CD4-positive, CD25-positive, alpha-beta regulatory T cell (primary cell): ENCODE data around the gene IL6R. TPM values are rescaled to one million over a fixed set of nuclear protein-coding genes. Genes with fewer than 3 reads are reported as not detected.
A peak's percentile ranks its signal among the peaks of the same experiment; 100 is the strongest.

Source experiments
- ATAC-seq, 2 donors: fragments of 150-1000 bp; cut with Tn5 transposase; one replicate each; pipeline ENCODE4 v1.10.0; 2021; ENCODE audit warnings: low read depth in 2 of 2, moderate number of reproducible peaks in 2 of 2, moderate library complexity in 1 of 2
- DNase-seq, 3 donors: peaks; one replicate each; pipeline versions ENCODE4 v3.0.0 to v3.0.0-alpha.2; 2012 to 2022; ENCODE audit warnings: mixed read lengths in 1 of 3
- H3K27ac ChIP-seq: one replicate; pipeline ENCODE4 v1.7.0; 2013; ENCODE audit warnings: mild to moderate bottlenecking, low read length; ENCODE audit not compliant: insufficient read depth, poor library complexity, severe bottlenecking
- H3K27me3 ChIP-seq: one replicate; pipeline ENCODE4 v1.7.0; 2013; ENCODE audit warnings: low read length; ENCODE audit not compliant: control insufficient read depth, insufficient read depth
- H3K36me3 ChIP-seq: one replicate; pipeline ENCODE4 v1.7.0; 2013; ENCODE audit warnings: mild to moderate bottlenecking, low read length, moderate library complexity; ENCODE audit not compliant: control insufficient read depth, insufficient read depth
- H3K4me1 ChIP-seq: 2 replicates; pipeline ENCODE4 v1.7.0; 2013; ENCODE audit warnings: mild to moderate bottlenecking, low read length; ENCODE audit not compliant: insufficient read depth, control insufficient read depth, poor library complexity, severe bottlenecking
- H3K4me3 ChIP-seq: one replicate; pipeline ENCODE4 v1.7.0; 2013; ENCODE audit warnings: low read depth, mild to moderate bottlenecking, low read length, moderate library complexity
- H3K9me3 ChIP-seq, 2 experiments: 1 replicate in 1 of 2; 2 replicates in 1 of 2; pipeline ENCODE4 v1.7.0; 2013; ENCODE audit warnings: low read length in 2 of 2, mild to moderate bottlenecking in 1 of 2, moderate library complexity in 1 of 2; ENCODE audit not compliant: control insufficient read depth in 2 of 2
- H3K27ac Mint-ChIP-seq, 3 donors: one replicate each; pipeline ENCODE4 v1.8.0; 2020 to 2022; ENCODE audit warnings: mild to moderate bottlenecking in 3 of 3, mixed read lengths in 3 of 3, moderate library complexity in 2 of 3
- H3K27me3 Mint-ChIP-seq: one replicate; pipeline ENCODE4 v1.8.0; 2022; ENCODE audit warnings: mild to moderate bottlenecking, mixed read lengths
- H3K36me3 Mint-ChIP-seq: one replicate; pipeline ENCODE4 v1.8.0; 2020; ENCODE audit warnings: mixed read lengths
- H3K4me1 Mint-ChIP-seq, 4 donors: one replicate each; pipeline ENCODE4 v1.8.0; 2020 to 2022; ENCODE audit warnings: mixed read lengths in 4 of 4, mild to moderate bottlenecking in 1 of 4
- H3K4me3 Mint-ChIP-seq, 4 donors: one replicate each; pipeline ENCODE4 v1.8.0; 2020 to 2022; ENCODE audit warnings: mild to moderate bottlenecking in 4 of 4, mixed read lengths in 4 of 4, moderate library complexity in 3 of 4
- H3K9me3 Mint-ChIP-seq, 7 donors: one replicate each; pipeline ENCODE4 v1.8.0; 2020 to 2022; ENCODE audit warnings: mixed read lengths in 7 of 7, mild to moderate bottlenecking in 3 of 7, moderate library complexity in 2 of 7
- polyA plus RNA-seq, 4 donors: library from polyadenylated mRNA; unstranded; fragments of 300-500 nt; fragmentation: Illumina TruSeq; gene quantifications; one replicate each; pipeline ENCODE4 v1.2.3, GENCODE V29; 2021
- total RNA-seq: library from RNA; stranded (reverse); gene quantifications from one replicate; pipeline ENCODE4 v1.2.3, GENCODE V29; 2022

IL6R gene
- total and polyA plus RNA-seq, 5 donors from 2014 or later = 54.5 to 135 (median 67.5) TPM

GRCh38 chr1:154407198-154408091 is 2.3 kb downstream of the IL6R start:
- peak; percentile 19 to 39 for ATAC-seq
- Mint-ChIP-seq H3K27me3 (no peaks in the 10 kb centered on the region), H3K4me3 (peak overlapping the region; percentile 95 to 99 (median 98)), H3K27ac (peak overlapping the region; percentile 84 to 98 (median 96)), H3K36me3 (peaks cover 14% of the 10 kb centered on the region), H3K4me1 (peaks cover 14 to 81% (median 52%) of the 10 kb centered on the region in 4 donors), H3K9me3 (no peaks in the 10 kb centered on the region)
- H3K36me3 ChIP-seq = peaks cover 4% of the 10 kb centered on the region
- H3K4me1 ChIP-seq = peaks cover 85% of the 10 kb centered on the region
- H3K27me3 ChIP-seq = no peaks in the 10 kb centered on the region
- no peaks in the 10 kb centered on the region for H3K9me3 ChIP-seq
- DNase-seq = peak in 2 of 3 donors; percentile 45 to 71
- peak overlapping the region; percentile 93 for H3K4me3 ChIP-seq
- peak overlapping the region; percentile 87 for H3K27ac ChIP-seq

- Histone ChIP-seq H3K4me3 (peak overlapping the region; percentile 93), H3K27me3 (no peaks in the 10 kb centered on the region), H3K9me3 (no peaks in the 10 kb centered on the region), H3K27ac (peak overlapping the region; percentile 87), H3K4me1 (peaks cover 85% of the 10 kb centered on the region), H3K36me3 (peaks cover 6% of the 10 kb centered on the region)
- H3K4me3 Mint-ChIP-seq = peak overlapping the region; percentile 95 to 99 (median 98)
- no peaks in the 10 kb centered on the region for H3K9me3 Mint-ChIP-seq
- peaks cover 14% of the 10 kb centered on the region for H3K36me3 Mint-ChIP-seq
- H3K4me1 Mint-ChIP-seq = peaks cover 15 to 81% (median 49%) of the 10 kb centered on the region in 4 donors
- no peaks in the 10 kb centered on the region for H3K27me3 Mint-ChIP-seq
- DNase-seq = peak in 1 of 3 donors; percentile 41
- H3K27ac Mint-ChIP-seq = peak overlapping the region; percentile 84 to 98 (median 96)
- no peak for ATAC-seq
These were observed 3.1 kb downstream of the IL6R start for GRCh38 chr1:154408174-154408777.

DNA sequence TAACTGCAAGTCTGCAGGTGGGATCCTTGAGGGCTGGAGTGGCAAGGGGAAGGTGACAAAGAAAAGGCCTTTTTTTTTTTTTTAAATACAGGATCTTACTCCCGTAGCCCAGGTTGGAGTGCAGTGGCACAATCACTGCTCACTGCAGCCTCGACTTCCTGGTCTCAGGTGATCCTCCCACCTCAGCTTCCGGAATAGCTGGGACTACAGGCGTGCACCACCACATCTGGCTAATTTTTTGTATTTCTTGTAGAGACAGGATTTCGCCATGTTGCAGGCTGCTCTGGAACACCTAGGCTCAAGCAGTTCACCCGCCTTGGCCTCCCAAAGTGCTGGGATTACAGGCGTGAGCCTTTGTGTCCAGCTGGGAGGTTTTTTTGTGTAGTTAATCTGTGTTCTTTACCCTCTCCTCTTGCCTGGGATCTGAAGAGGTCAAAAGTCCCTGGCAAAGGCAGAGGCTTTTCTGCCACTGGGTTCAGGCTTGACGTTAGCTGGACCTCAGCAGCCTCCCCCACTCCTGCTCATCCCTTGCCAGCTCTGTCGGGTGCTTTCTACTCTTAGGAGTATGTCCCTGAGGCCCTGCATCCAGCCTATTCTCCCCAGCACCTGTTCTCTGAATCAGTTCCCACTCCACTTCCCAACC is 5.2 kb downstream of the IL6R start:
- H3K9me3 Mint-ChIP-seq = no peaks in the 10 kb centered on the region
- DNase-seq = peak in 1 of 3 donors; percentile 31
- no peaks in the 10 kb centered on the region for H3K27me3 Mint-ChIP-seq
- H3K36me3 ChIP-seq = peaks cover 23% of the 10 kb centered on the region
- H3K4me3 ChIP-seq = peak overlapping the region; percentile 93
- H3K27ac Mint-ChIP-seq = peak overlapping the region; percentile 84 to 96 (median 89)
- H3K4me1 ChIP-seq = peaks cover 88% of the 10 kb centered on the region
- no peaks in the 10 kb centered on the region for H3K9me3 ChIP-seq
- H3K27me3 ChIP-seq = no peaks in the 10 kb centered on the region
- H3K4me3 Mint-ChIP-seq = peak overlapping the region; percentile 95 to 99 (median 98)
- H3K36me3 Mint-ChIP-seq = peaks cover 18% of the 10 kb centered on the region
- H3K4me1 Mint-ChIP-seq = peaks cover 20 to 81% (median 46%) of the 10 kb centered on the region in 4 donors
- ATAC-seq = no peak
- H3K27ac ChIP-seq = peak overlapping the region; percentile 87

GRCh38 chr1:154411525-154411924 is 6.4 kb downstream of the IL6R start:
- no peaks in the 10 kb centered on the region for H3K27me3 ChIP-seq
- H3K9me3 Mint-ChIP-seq = peaks cover 0 to under 1% (median 0%) of the 10 kb centered on the region in 7 donors
- peaks cover 20 to 91% (median 52%) of the 10 kb centered on the region in 4 donors for H3K4me1 Mint-ChIP-seq
- H3K9me3 ChIP-seq = no peaks in the 10 kb centered on the region
- H3K27ac Mint-ChIP-seq = peak overlapping the region; percentile 84 to 96 (median 90)
- peak overlapping the region in 3 of 4 donors; percentile 95 to 99 (median 96) for H3K4me3 Mint-ChIP-seq
- H3K27me3 Mint-ChIP-seq = no peaks in the 10 kb centered on the region
- peaks cover 21% of the 10 kb centered on the region for H3K36me3 Mint-ChIP-seq
- H3K4me3 ChIP-seq = peak overlapping the region; percentile 24
- DNase-seq (no peak), ATAC-seq (no peak)
- peak overlapping the region; percentile 87 for H3K27ac ChIP-seq
- peaks cover 91% of the 10 kb centered on the region for H3K4me1 ChIP-seq
- peaks cover 23% of the 10 kb centered on the region for H3K36me3 ChIP-seq

DNA sequence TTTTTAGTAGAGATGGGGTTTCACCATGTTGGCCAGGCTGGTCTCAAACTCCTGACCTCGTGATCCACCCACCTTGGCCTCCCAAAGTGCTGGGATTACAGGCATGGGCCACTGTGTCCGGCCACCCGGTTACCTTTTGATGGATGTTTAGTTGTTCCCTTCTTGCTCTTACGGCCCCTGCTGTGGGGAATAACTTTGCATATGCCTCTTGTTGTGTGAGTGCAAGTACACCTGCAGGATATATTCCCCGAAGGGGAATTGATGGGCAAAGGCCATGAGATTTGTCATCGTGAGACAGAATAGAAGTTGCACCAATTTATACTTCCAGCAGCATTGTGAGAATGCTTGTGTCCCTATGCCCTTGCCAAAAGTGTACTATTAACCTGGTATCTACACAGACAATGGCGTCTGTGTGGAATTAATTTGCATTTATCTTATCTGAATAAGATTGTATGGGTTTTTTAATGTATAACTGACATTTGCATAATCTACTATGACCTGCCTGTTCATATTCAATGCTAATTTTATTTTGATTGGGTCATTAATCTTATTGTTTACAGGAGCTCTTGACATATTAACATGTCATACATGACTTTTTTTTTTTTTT is 8.1 kb downstream of the IL6R start:
- Mint-ChIP-seq H3K4me3 (peak overlapping the region; percentile 56 to 83 (median 74)), H3K27me3 (no peaks in the 10 kb centered on the region), H3K36me3 (peaks cover 21% of the 10 kb centered on the region), H3K4me1 (peaks cover 25 to 94% (median 58%) of the 10 kb centered on the region in 4 donors), H3K9me3 (peaks cover 0 to 1% (median 0%) of the 10 kb centered on the region in 7 donors), H3K27ac (peak overlapping the region; percentile 82 to 95 (median 85))
- peak overlapping the region; percentile 23 for H3K27ac ChIP-seq
- no peaks in the 10 kb centered on the region for H3K27me3 ChIP-seq
- no peak for ATAC-seq
- H3K9me3 ChIP-seq = no peaks in the 10 kb centered on the region
- H3K36me3 ChIP-seq = peaks cover 25% of the 10 kb centered on the region
- peak overlapping the region; percentile 51 for H3K4me3 ChIP-seq
- peaks cover 91% of the 10 kb centered on the region for H3K4me1 ChIP-seq
- no peak for DNase-seq

GRCh38 chr1:154414606-154415005 is 9.5 kb downstream of the IL6R start:
- no peak overlapping the region for H3K27ac ChIP-seq
- H3K9me3 Mint-ChIP-seq = peaks cover 0 to 1% (median 0%) of the 10 kb centered on the region in 7 donors
- H3K36me3 ChIP-seq = peaks cover 25% of the 10 kb centered on the region
- peaks cover 23 to 94% (median 61%) of the 10 kb centered on the region in 4 donors for H3K4me1 Mint-ChIP-seq
- no peaks in the 10 kb centered on the region for H3K27me3 ChIP-seq
- H3K27ac Mint-ChIP-seq = peak overlapping the region; percentile 69 to 79 (median 78)
- H3K36me3 Mint-ChIP-seq = peaks cover 28% of the 10 kb centered on the region
- H3K4me3 Mint-ChIP-seq = peak overlapping the region in 2 of 4 donors; percentile 29 to 81
- ATAC-seq (no peak), DNase-seq (no peak)
- H3K4me3 ChIP-seq = no peak overlapping the region
- H3K27me3 Mint-ChIP-seq = no peaks in the 10 kb centered on the region
- peaks cover 91% of the 10 kb centered on the region for H3K4me1 ChIP-seq
- H3K9me3 ChIP-seq = no peaks in the 10 kb centered on the region
